HFFc6 (cell line): ENCODE measurements around the gene DDX10. TPM values are rescaled to one million over a fixed set of nuclear protein-coding genes. Genes with fewer than 3 reads are reported as not detected.
"Not testable (repeated sequence)": the region's sequence is repeated elsewhere in the genome, so short reads cannot be mapped to it uniquely, and the experiment has no call there.

Experiments used
- DNase-seq: peaks from one replicate; pipeline ENCODE4 v3.0.0-alpha.2; 2018
- H3K27ac Mint-ChIP-seq: 2 replicates; pipeline ENCODE4 v1.8.0; 2020; ENCODE audit warnings: mild to moderate bottlenecking, mixed read lengths
- H3K27me3 Mint-ChIP-seq: 2 replicates; pipeline ENCODE4 v1.8.0; 2021; ENCODE audit warnings: mild to moderate bottlenecking, moderate library complexity, mixed read lengths; ENCODE audit not compliant: insufficient read depth
- H3K36me3 Mint-ChIP-seq: 2 replicates; pipeline ENCODE4 v1.8.0; 2021; ENCODE audit warnings: low read depth, mixed read lengths
- H3K4me1 Mint-ChIP-seq: 2 replicates; pipeline ENCODE4 v1.8.0; 2020; ENCODE audit warnings: low read depth, mixed read lengths
- H3K4me3 Mint-ChIP-seq: 2 replicates; pipeline ENCODE4 v1.8.0; 2020; ENCODE audit warnings: mild to moderate bottlenecking, moderate library complexity, mixed read lengths
- H3K9me3 Mint-ChIP-seq: 2 replicates; pipeline ENCODE4 v1.8.0; 2020; ENCODE audit warnings: mild to moderate bottlenecking, mixed read lengths
- CTCF ChIP-seq: fragments of 200-600 bp; sonication (generic); IDR thresholded peaks from 2 replicates; pipeline ENCODE4 v1.5.0; 2021; ENCODE audit warnings: antibody characterized with exemption, mild to moderate bottlenecking
- total RNA-seq, 6 experiments: library from RNA; stranded (reverse); fragmentation: NEBNext Ultra II Directional; extraction: Animal tissue kit (Norgen Biotek cat#: 25700); gene quantifications; 2 replicates in 1 of 6; 3 replicates in 5 of 6; pipeline ENCODE4 v1.2.3, GENCODE V29; 2021

Gene DDX10
- total RNA-seq, 6 experiments from 2014 or later = 24.5 to 45.5 (median 33.5) TPM

GRCh38 chr11:108645970-108646369, 18.9 kb upstream of the DDX10 start:
- Mint-ChIP-seq H3K36me3 (no peaks in the 10 kb centered on the region), H3K9me3 (no peaks in the 10 kb centered on the region), H3K4me1 (peaks cover 15% of the 10 kb centered on the region), H3K27ac (no peak overlapping the region), H3K27me3 (peaks cover under 1% of the 10 kb centered on the region; the same call in 1 of the 2 replicates), H3K4me3 (no peak overlapping the region)
- no peak for DNase-seq
- no peak for TF ChIP-seq CTCF

GRCh38 chr11:108647387-108647700, 17.5 kb upstream of the DDX10 start:
- H3K36me3 Mint-ChIP-seq = no peaks in the 10 kb centered on the region
- H3K9me3 Mint-ChIP-seq = no peaks in the 10 kb centered on the region
- H3K27me3 Mint-ChIP-seq = no peaks in the 10 kb centered on the region
- no peak for TF ChIP-seq CTCF
- no peak overlapping the region for H3K27ac Mint-ChIP-seq
- no peak overlapping the region for H3K4me3 Mint-ChIP-seq
- DNase-seq = no peak
- H3K4me1 Mint-ChIP-seq = peaks cover 15% of the 10 kb centered on the region

GRCh38 chr11:108647701-108648527, 17.0 kb upstream of the DDX10 start:
- peaks cover 15% of the 10 kb centered on the region for H3K4me1 Mint-ChIP-seq
- peaks cover 3% of the 10 kb centered on the region; the same call in 1 of the 2 replicates for H3K9me3 Mint-ChIP-seq
- peak; percentile 66 for DNase-seq
- H3K4me3 Mint-ChIP-seq = no peak overlapping the region
- no peaks in the 10 kb centered on the region for H3K27me3 Mint-ChIP-seq
- peak; percentile 90 for TF ChIP-seq CTCF
- H3K27ac Mint-ChIP-seq = peak overlapping the region; percentile 68; the same call in 1 of the 2 replicates
- H3K36me3 Mint-ChIP-seq = no peaks in the 10 kb centered on the region

DNA sequence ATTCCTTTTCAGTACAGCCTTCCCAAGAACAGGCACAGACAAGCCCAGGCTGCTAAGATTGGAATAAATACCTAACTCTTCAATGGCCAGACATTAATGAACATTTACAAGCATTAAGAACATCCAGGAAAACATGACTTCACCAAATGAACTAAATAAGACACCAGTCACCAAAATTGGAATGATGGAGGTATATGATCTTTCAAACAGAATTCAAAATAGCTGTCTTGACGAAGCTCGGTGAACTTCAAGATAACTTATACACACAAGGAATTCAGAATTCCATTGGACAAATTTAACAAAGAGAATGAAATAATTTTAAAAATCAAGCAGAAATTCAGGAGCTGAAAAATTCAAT, 16.4 kb upstream of the DDX10 start:
- H3K4me3 Mint-ChIP-seq = no peak overlapping the region
- H3K27ac Mint-ChIP-seq = no peak overlapping the region
- H3K36me3 Mint-ChIP-seq = no peaks in the 10 kb centered on the region
- DNase-seq = no peak
- H3K27me3 Mint-ChIP-seq = no peaks in the 10 kb centered on the region
- H3K4me1 Mint-ChIP-seq = peaks cover 15% of the 10 kb centered on the region
- TF ChIP-seq CTCF = no peak; the same call in none of the 2 replicates
- peaks cover 5% of the 10 kb centered on the region; the same call in 1 of the 2 replicates for H3K9me3 Mint-ChIP-seq

GRCh38 chr11:108654100-108654499, 10.8 kb upstream of the DDX10 start:
- H3K36me3 Mint-ChIP-seq, H3K9me3 Mint-ChIP-seq, DNase-seq, H3K27ac Mint-ChIP-seq, H3K4me3 Mint-ChIP-seq, H3K27me3 Mint-ChIP-seq: not testable (repeated sequence)
- H3K4me1 Mint-ChIP-seq = peaks cover 10% of the 10 kb centered on the region; the same call in 1 of the 2 replicates

- Mint-ChIP-seq H3K27me3 (no peaks in the 10 kb centered on the region; the same call in 1 of the 2 replicates), H3K36me3 (no peaks in the 10 kb centered on the region), H3K4me3 (no peak overlapping the region), H3K9me3 (peaks cover 5% of the 10 kb centered on the region; the same call in 1 of the 2 replicates), H3K4me1 (peaks cover 10% of the 10 kb centered on the region; the same call in 1 of the 2 replicates), H3K27ac (no peak overlapping the region)
- TF ChIP-seq CTCF = peak; percentile 90
- DNase-seq = peak; percentile 47
Observed at GRCh38 chr11:108654994-108655631, 9.8 kb upstream of the DDX10 start.
